ENCODE data around the gene ARHGAP24. TPM values are rescaled to one million over a fixed set of nuclear protein-coding genes. Genes with fewer than 3 reads are reported as not detected.

The ARHGAP24 gene
- total RNA-seq, 6 experiments from 2014 or later: 4.0 to 7.3 (median 6.1) TPM

DNA sequence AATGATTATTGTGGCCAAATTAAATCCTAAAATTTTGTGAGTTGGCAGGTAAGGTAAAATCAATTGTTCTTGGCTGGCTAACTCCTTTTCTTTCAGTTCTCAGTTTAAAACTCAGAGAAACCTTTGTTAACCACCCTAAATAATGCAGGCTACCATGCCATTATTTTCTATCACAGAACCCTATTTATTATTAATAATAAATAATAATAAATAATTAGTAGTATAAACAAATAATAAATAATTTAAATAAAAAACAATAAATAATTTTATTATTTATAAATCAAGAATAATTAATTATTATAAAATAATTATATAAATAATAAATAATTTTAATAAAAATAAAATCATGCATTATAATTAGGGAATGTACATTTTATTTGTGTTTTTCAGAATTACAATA lies 390.3 kb downstream of the ARHGAP24 start:
- DNase-seq: no peak
- peaks cover 0 to 4% (median 0%) of the 10 kb centered on the region in 4 donors for H3K4me1 ChIP-seq
- no peak for ATAC-seq
- no peak for TF ChIP-seq POLR2A (IDR thresholded peaks at IDR 0.05)
- TF ChIP-seq, protein P1, sequence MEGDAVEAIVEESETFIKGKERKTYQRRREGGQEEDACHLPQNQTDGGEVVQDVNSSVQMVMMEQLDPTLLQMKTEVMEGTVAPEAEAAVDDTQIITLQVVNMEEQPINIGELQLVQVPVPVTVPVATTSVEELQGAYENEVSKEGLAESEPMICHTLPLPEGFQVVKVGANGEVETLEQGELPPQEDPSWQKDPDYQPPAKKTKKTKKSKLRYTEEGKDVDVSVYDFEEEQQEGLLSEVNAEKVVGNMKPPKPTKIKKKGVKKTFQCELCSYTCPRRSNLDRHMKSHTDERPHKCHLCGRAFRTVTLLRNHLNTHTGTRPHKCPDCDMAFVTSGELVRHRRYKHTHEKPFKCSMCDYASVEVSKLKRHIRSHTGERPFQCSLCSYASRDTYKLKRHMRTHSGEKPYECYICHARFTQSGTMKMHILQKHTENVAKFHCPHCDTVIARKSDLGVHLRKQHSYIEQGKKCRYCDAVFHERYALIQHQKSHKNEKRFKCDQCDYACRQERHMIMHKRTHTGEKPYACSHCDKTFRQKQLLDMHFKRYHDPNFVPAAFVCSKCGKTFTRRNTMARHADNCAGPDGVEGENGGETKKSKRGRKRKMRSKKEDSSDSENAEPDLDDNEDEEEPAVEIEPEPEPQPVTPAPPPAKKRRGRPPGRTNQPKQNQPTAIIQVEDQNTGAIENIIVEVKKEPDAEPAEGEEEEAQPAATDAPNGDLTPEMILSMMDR (IDR thresholded peaks at IDR 0.05): no peak
- H3K9me3 ChIP-seq: no peaks in the 10 kb centered on the region
- no peaks in the 10 kb centered on the region for H3K27me3 ChIP-seq
- H3K36me3 ChIP-seq: no peaks in the 10 kb centered on the region
- no peak overlapping the region for H3K27ac ChIP-seq
- no peak overlapping the region for H3K4me3 ChIP-seq
- intact Hi-C loops (cut with DNase I): no loop called here

DNA sequence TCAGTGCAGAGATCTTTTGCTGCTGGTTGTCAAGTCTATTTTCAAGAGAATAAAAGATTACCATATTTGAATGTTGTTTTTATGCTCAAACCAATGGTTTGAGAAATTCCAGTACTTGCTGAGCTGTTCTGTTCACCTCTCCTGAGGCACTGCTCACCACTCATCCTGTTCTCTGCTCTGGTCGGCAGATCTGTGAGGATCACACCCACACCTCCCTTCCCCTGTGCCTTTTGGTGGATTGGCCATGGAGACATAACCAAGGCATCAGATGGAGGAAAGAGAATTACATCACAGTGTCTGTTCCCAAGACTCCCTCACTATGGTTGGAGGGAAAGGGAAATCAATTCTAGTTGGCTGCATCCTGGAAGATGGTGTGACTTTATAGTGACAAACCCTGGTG lies 391.6 kb downstream of the ARHGAP24 start:
- Histone ChIP-seq H3K4me3 (no peak overlapping the region), H3K4me1 (peaks cover 0 to 4% (median 0%) of the 10 kb centered on the region in 4 donors), H3K27me3 (no peaks in the 10 kb centered on the region), H3K36me3 (no peaks in the 10 kb centered on the region), H3K9me3 (no peaks in the 10 kb centered on the region), H3K27ac (no peak overlapping the region)
- TF ChIP-seq, protein P1 (IDR thresholded peaks at IDR 0.05): no peak
- no peak for TF ChIP-seq POLR2A (IDR thresholded peaks at IDR 0.05)
- intact Hi-C loops (cut with DNase I): no loop called here
- ATAC-seq: no peak
- no peak for DNase-seq
- 64% methylated on average over 1 of the region's 1 CpG for WGBS (ENCODE audit: insufficient coverage, low coverage, low lambda C conversion rate, missing lambda C conversion rate)

DNA sequence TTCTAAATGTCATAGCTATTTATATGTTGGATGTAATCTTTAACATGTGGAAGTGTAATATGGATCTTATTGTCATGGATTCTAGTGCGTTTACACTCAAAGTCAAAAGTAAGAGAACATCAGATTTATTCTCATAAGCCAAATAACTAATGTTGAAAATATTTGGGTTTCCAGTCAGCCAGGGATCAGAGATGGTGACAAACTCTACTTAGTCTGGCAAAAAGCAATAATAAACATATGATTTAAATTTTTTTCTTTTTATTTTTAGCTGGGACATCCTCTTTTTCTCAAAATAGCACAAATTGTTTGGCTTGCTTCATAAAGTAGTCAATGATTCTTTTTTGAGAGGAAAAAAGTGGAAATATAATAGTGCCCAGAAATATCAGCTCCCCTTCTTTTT lies 392.3 kb downstream of the ARHGAP24 start:
- Histone ChIP-seq H3K27me3 (no peaks in the 10 kb centered on the region), H3K4me3 (no peak overlapping the region), H3K27ac (no peak overlapping the region), H3K4me1 (peaks cover 0 to 4% (median 0%) of the 10 kb centered on the region in 4 donors), H3K9me3 (no peaks in the 10 kb centered on the region), H3K36me3 (no peaks in the 10 kb centered on the region)
- no peak for DNase-seq
- 72% methylated on average over 1 of the region's 1 CpG for WGBS (ENCODE audit: insufficient coverage, low coverage, low lambda C conversion rate, missing lambda C conversion rate)
- TF ChIP-seq POLR2A (IDR thresholded peaks at IDR 0.05): no peak
- TF ChIP-seq, protein P1 (IDR thresholded peaks at IDR 0.05): no peak
- intact Hi-C loops (cut with DNase I): no loop called here
- ATAC-seq: no peak

GRCh38 chr4:85869181-85869580 lies 394.2 kb downstream of the ARHGAP24 start:
- 69% methylated on average over 5 of the region's 5 CpGs for WGBS (ENCODE audit: insufficient coverage, low coverage, low lambda C conversion rate, missing lambda C conversion rate)
- H3K27ac ChIP-seq: no peak overlapping the region
- peaks cover 0 to 4% (median 0%) of the 10 kb centered on the region in 4 donors for H3K4me1 ChIP-seq
- no peaks in the 10 kb centered on the region for H3K36me3 ChIP-seq
- H3K4me3 ChIP-seq: no peak overlapping the region
- intact Hi-C loops (cut with DNase I): no loop called here
- no peaks in the 10 kb centered on the region for H3K9me3 ChIP-seq
- ATAC-seq (no peak), DNase-seq (no peak)
- no peaks in the 10 kb centered on the region for H3K27me3 ChIP-seq
- no peak for TF ChIP-seq POLR2A (IDR thresholded peaks at IDR 0.05)
- TF ChIP-seq, protein P1 (IDR thresholded peaks at IDR 0.05): no peak

Data from right lobe of liver (tissue), 6 donors.